HL-60 (cell line): ENCODE measurements around the gene AP3M1.

Experiments used
- DNase-seq, 2 experiments: peaks; one replicate each; pipeline ENCODE4 v3.0.0-alpha.2; 2010 to 2020; ENCODE audit warnings: low read depth in 1 of 2, low spot score in 1 of 2
- H3K27ac ChIP-seq: fragments of 250-450 bp; sonication (Bioruptor Pico); replicated peaks from 2 replicates; pipeline ENCODE4 v1.5.1; 2020; ENCODE audit warnings: mild to moderate bottlenecking, moderate library complexity
- H3K27me3 ChIP-seq: fragments of 250-450 bp; sonication (Bioruptor Pico); 2 replicates; pipeline ENCODE4 v1.5.1; 2021; ENCODE audit warnings: mild to moderate bottlenecking, moderate library complexity; ENCODE audit not compliant: insufficient read depth, poor library complexity, severe bottlenecking
- H3K4me3 ChIP-seq: replicated peaks from 2 replicates; pipeline ENCODE4 v1.5.1; 2011; ENCODE audit warnings: mild to moderate bottlenecking, control low read depth, low read length; ENCODE audit not compliant: insufficient read depth
- CTCF ChIP-seq: IDR thresholded peaks from one replicate; pipeline ENCODE4 v1.5.1; 2011; ENCODE audit warnings: low read length, control low read depth, inconsistent platforms; ENCODE audit not compliant: insufficient read depth
- GABPA ChIP-seq: IDR thresholded peaks from 2 replicates; pipeline ENCODE4 v1.6.1; 2012; ENCODE audit warnings: low read depth
- POLR2AphosphoS5 ChIP-seq: IDR thresholded peaks from 2 replicates; pipeline ENCODE4 v1.6.1; 2012; ENCODE audit warnings: low read depth
- SPI1 ChIP-seq: IDR thresholded peaks from 2 replicates; pipeline ENCODE4 v1.6.1; 2012; ENCODE audit warnings: low read depth, mild to moderate bottlenecking, borderline replicate concordance
- TF ChIP-seq, protein P1 (sequence below): IDR thresholded peaks from 2 replicates; pipeline ENCODE4 v1.6.1; 2012; ENCODE audit warnings: low read depth; ENCODE audit not compliant: insufficient replicate concordance

The AP3M1 gene

GRCh38 chr10:74086317-74086716, 64.3 kb downstream of the AP3M1 start:
- TF ChIP-seq CTCF, result no peak
- no peak for TF ChIP-seq GABPA
- TF ChIP-seq SPI1, result no peak
- TF ChIP-seq, protein P1, sequence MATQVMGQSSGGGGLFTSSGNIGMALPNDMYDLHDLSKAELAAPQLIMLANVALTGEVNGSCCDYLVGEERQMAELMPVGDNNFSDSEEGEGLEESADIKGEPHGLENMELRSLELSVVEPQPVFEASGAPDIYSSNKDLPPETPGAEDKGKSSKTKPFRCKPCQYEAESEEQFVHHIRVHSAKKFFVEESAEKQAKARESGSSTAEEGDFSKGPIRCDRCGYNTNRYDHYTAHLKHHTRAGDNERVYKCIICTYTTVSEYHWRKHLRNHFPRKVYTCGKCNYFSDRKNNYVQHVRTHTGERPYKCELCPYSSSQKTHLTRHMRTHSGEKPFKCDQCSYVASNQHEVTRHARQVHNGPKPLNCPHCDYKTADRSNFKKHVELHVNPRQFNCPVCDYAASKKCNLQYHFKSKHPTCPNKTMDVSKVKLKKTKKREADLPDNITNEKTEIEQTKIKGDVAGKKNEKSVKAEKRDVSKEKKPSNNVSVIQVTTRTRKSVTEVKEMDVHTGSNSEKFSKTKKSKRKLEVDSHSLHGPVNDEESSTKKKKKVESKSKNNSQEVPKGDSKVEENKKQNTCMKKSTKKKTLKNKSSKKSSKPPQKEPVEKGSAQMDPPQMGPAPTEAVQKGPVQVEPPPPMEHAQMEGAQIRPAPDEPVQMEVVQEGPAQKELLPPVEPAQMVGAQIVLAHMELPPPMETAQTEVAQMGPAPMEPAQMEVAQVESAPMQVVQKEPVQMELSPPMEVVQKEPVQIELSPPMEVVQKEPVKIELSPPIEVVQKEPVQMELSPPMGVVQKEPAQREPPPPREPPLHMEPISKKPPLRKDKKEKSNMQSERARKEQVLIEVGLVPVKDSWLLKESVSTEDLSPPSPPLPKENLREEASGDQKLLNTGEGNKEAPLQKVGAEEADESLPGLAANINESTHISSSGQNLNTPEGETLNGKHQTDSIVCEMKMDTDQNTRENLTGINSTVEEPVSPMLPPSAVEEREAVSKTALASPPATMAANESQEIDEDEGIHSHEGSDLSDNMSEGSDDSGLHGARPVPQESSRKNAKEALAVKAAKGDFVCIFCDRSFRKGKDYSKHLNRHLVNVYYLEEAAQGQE, result no peak
- TF ChIP-seq POLR2AphosphoS5, result no peak
- Histone ChIP-seq H3K27ac (no peak overlapping the region), H3K4me3 (no peak overlapping the region), H3K27me3 (no peaks in the 10 kb centered on the region)
- DNase-seq, result no peak

- TF ChIP-seq SPI1, result no peak
- H3K4me3 ChIP-seq, result no peak overlapping the region
- H3K27me3 ChIP-seq, result no peaks in the 10 kb centered on the region
- no peak for DNase-seq
- H3K27ac ChIP-seq, result no peak overlapping the region
Measured at GRCh38 chr10:74084955-74085354, 65.7 kb downstream of the AP3M1 start.

DNA sequence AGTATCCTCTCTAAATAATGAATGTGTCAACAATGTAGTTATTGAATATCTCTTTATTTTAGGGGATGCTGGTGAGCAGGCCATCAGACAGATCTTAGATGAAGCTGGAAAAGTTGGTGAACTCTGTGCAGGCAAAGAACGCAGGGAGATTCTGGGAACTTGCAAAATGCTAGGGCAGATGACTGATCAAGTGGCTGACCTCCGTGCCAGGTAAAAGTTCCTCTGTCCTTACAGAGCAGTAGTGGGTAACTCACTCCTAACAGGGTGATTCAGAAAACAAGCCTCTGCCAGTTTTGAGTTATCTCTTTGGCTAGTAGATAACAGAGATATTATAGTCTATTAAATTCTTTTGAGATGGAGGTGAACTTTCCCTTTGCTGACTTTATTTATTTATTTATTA, 67.3 kb downstream of the AP3M1 start:
- TF ChIP-seq, protein P1, result no peak
- TF ChIP-seq SPI1, result no peak
- TF ChIP-seq POLR2AphosphoS5, result no peak
- TF ChIP-seq GABPA, result no peak
- TF ChIP-seq CTCF, result no peak
- Histone ChIP-seq H3K4me3 (no peak overlapping the region), H3K27me3 (no peaks in the 10 kb centered on the region), H3K27ac (no peak overlapping the region)
- no peak for DNase-seq

DNA sequence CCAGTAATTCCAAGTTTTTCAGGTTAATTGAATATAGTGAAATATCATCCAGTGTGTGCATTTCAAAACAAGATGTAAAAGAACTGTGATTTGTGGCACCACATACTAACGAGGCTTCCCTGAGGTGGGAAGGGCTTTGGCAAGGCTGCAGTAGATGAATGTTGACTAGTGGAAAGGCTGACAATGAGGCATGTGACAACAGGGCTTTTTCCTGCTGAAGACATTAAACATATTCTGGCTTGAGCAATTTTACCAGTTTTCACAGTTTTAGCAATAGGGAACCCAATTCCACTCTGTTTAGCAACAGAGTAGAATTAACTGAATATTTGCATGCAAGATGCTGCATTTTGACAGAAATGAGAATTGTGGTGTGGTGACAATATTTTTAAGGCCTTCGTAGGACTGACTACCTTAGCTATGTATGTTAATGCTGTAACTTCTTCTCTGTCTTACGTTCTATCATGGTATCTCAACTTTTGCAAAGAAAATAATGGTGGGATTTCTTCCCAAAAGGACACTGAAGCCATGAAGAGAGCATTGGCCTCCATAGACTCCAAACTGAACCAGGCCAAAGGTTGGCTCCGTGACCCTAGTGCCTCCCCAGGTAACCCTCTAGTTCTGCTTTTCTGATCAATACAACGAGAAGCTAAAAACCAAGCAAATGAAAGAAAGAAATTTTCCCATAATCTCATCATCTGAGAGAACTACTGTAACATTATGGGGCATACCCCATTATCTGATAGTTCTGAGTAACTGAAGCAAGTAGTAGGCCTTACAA, 68.5 kb downstream of the AP3M1 start:
- peak in 1 of 2 experiments; percentile 5 for DNase-seq
- no peaks in the 10 kb centered on the region for H3K27me3 ChIP-seq
- TF ChIP-seq, protein P1, result no peak
- no peak for TF ChIP-seq POLR2AphosphoS5
- TF ChIP-seq SPI1, result no peak
- no peak for TF ChIP-seq CTCF
- TF ChIP-seq GABPA, result no peak
- H3K27ac ChIP-seq, result no peak overlapping the region
- H3K4me3 ChIP-seq, result no peak overlapping the region
